ENCODE measurements around the gene MISP. TPM values are rescaled to one million over a fixed set of nuclear protein-coding genes. Genes with fewer than 3 reads are reported as not detected.

The MISP gene
- total and polyA plus RNA-seq, 10 of the 15 experiments (the other 5 are each of a cell fraction or from before 2014, with no cell fraction given), result not detected

DNA sequence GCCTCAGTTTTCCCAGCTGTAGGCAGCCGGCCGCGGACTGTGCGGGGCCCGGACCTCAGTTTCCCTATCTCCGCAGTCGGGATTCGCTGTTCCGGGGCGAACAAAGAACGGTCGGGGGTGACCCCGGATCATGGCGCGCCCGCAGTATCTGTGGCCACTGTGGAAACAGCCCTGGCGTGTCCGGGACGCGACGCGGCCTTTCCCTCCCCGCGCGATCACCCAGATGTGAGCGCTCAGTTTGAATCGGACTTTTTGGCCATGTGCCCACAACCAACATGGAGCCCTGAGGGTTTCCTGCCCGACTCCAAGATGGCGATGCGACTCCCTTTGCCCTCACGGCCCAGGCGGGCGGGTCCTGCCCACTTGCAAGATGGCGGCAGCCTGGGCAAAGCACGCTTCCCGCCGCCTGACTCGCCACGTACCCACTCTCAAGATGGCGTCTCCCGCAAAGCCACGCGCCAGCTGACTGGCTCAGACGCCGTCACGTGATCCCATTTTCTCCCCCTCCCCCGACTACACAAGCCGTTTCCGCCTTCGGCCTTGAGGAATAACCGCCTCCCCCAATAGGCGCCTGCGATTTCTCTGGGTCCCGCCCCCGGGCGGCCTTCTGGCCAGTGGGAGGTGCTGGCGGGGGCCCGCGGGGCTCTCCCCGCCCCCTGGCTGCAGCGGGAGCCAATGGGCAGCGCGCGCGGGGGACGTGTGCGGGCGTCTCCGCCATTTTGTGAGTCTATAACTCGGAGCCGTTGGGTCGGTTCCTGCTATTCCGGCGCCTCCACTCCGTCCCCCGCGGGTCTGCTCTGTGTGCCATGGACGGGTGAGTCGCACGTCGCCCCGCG lies 46.0 kb downstream of the MISP start, which contains the start of gene PTBP1 (continued):
- TF ChIP-seq ZNF207 (IDR thresholded peaks at IDR 0.05; ENCODE audit: borderline replicate concordance) (peak; percentile 74; the same call in 1 of the 2 replicates), ESRRA (IDR thresholded peaks at IDR 0.05; ENCODE audit: low read length) (peak; percentile 64; the same call in 1 of the 2 replicates), SMAD1 (IDR thresholded peaks at IDR 0.05; ENCODE audit: low read depth, partially characterized antibody) (peak; percentile 52), BCL11A (IDR thresholded peaks at IDR 0.05; ENCODE audit: low read depth, low read length) (no peak), JUND (IDR thresholded peaks at IDR 0.05; ENCODE audit: low read depth, low read length) (no peak), MXI1 (IDR thresholded peaks at IDR 0.05; ENCODE audit: low read depth, low read length) (peak; percentile 96), POLR2AphosphoS5 (IDR thresholded peaks at IDR 0.05; ENCODE audit: low read length) (peak; percentile 98)
- TF ChIP-seq, protein P1, sequence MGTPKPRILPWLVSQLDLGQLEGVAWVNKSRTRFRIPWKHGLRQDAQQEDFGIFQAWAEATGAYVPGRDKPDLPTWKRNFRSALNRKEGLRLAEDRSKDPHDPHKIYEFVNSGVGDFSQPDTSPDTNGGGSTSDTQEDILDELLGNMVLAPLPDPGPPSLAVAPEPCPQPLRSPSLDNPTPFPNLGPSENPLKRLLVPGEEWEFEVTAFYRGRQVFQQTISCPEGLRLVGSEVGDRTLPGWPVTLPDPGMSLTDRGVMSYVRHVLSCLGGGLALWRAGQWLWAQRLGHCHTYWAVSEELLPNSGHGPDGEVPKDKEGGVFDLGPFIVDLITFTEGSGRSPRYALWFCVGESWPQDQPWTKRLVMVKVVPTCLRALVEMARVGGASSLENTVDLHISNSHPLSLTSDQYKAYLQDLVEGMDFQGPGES (IDR thresholded peaks at IDR 0.05), result peak; percentile 93

DNA sequence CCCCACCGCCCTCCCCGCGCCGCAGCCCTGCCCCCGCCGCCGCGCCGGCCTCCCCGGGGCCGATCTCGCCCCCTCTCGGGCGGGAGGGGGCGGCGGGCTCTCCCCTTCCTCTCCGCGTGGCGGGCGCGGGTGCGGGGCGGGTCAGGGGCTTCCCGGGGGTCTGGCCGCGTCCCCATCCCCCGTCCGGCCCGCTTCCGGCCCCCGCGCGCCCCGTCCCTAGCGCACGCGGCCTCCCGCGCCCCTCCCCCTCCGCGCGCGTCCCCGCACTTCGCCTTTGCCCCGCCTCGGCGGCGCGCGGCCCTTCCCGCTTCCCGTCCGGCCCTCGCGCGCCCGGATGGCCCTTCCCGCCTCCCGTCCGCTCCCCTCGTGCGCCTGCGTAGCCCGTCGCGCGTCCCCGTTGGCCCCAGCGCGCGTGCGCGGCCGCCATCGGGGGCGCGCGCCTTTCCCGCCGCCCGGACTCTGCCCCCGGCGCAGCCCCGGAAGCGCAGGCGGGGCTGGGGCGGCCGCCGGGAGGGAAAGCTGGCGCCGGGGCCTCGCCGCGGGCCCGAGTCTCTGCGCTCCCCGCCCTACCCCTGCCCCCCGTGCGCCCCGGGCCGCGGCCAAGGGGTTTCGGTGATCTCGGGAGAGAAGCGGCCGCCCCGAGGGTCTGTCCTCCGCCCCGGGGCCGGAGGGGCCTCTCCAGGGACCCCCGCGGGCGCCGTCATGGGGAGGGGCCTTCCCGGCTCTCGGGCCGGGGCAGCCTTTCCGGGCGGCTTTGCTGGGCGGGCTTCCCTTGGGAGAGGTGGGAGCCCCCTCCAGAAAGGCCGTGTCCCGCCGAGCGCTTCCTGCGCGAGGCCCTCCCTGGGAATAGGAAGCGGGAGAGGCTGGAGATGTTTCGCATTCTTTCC lies 46.9 kb downstream of the MISP start:
- peaks cover 32% of the 10 kb centered on the region for H4K20me1 ChIP-seq (ENCODE audit: control insufficient read depth, insufficient read depth)
- H3K27me3 ChIP-seq (replicated peaks in 1 of 2; ENCODE audit: control insufficient read depth in 2 of 2, insufficient read depth in 2 of 2, low read length in 1 of 2), result no peaks in the 10 kb centered on the region
- in situ Hi-C loops (cut with MboI) (no loop called here), intact Hi-C loops (cut with micrococcal nuclease; ENCODE audit: unreplicated experiment) (loop anchor here (2.0 kb wide), 1 partner anchor 225 kb away; the partner anchor contains the start of gene BSG)
- H3K9me3 ChIP-seq (replicated peaks; ENCODE audit: control insufficient read depth, insufficient read depth, low read length), result no peaks in the 10 kb centered on the region
- peaks cover 7% of the 10 kb centered on the region; the same call in 1 of the 2 replicates for H3K4me1 ChIP-seq (ENCODE audit: control insufficient read depth, insufficient read depth, low read length)
- H3K27ac ChIP-seq (ENCODE audit: control insufficient read depth, insufficient read depth), result peak overlapping the region; percentile 90
- BruUV-seq (replicated peaks), result no TSS peak
- ChIA-PET SMC1A (ENCODE audit: uncharacterized antibody, unreplicated experiment) (no interaction called here), RAD21 (ENCODE audit: unreplicated experiment) (interaction anchor here (1.0 kb wide), 1 partner anchor 66 kb away, joined by 3 read pairs; no protein-coding TSS in a partner anchor), POLR2A (interaction anchor here (0.6 to 1.3 kb wide), 2 partner anchors 74 to 110 kb away, joined by 3 to 4 read pairs; no protein-coding TSS in a partner anchor), CTCF (no interaction called here)
- peak; percentile 13 for FAIRE-seq
- DNase-seq (ENCODE audit: low read depth, low spot score), result peak; percentile 32
- ATAC-seq, result peak; percentile 9
- H3K79me2 ChIP-seq (ENCODE audit: control insufficient read depth, insufficient read depth, low read length), result peaks cover 51% of the 10 kb centered on the region
- no peak overlapping the region for H2AFZ ChIP-seq (ENCODE audit: control insufficient read depth, low read depth, low read length)
- H3K9ac ChIP-seq (ENCODE audit: control insufficient read depth, insufficient read depth, low read length), result peak overlapping the region; percentile 98
- peak overlapping the region; percentile 92 for H3K4me3 ChIP-seq
- WGBS (ENCODE audit: insufficient coverage, insufficient replicate concordance, low lambda C conversion rate, missing lambda C conversion rate), result 1% methylated on average over 30 of the region's 129 CpGs
- peaks cover 11 to 27% of the 10 kb centered on the region in 2 experiments; a peak in 3 of 4 replicates for H3K36me3 ChIP-seq (ENCODE audit: control insufficient read depth in 2 of 2, insufficient read depth in 2 of 2, low read length in 1 of 2)
- H3K4me2 ChIP-seq (ENCODE audit: control insufficient read depth, insufficient read depth), result peak overlapping the region; percentile 48; the same call in 1 of the 2 replicates
- TF ChIP-seq PML (IDR thresholded peaks at IDR 0.05; ENCODE audit: low read length) (no peak), SUPT20H (IDR thresholded peaks at IDR 0.05; ENCODE audit: borderline replicate concordance, control insufficient read depth, low read depth, low read length) (no peak), MEF2A (IDR thresholded peaks at IDR 0.05; ENCODE audit: insufficient read depth, low read depth, low read length) (no peak), ZSCAN29 (IDR thresholded peaks at IDR 0.05) (0 out of 2 replicates have a peak, but pooled peaks have one; percentile 17), ZNF274 (IDR thresholded peaks at IDR 0.05; ENCODE audit: insufficient read depth, insufficient read length) (no peak)
- TF ChIP-seq, protein P2, sequence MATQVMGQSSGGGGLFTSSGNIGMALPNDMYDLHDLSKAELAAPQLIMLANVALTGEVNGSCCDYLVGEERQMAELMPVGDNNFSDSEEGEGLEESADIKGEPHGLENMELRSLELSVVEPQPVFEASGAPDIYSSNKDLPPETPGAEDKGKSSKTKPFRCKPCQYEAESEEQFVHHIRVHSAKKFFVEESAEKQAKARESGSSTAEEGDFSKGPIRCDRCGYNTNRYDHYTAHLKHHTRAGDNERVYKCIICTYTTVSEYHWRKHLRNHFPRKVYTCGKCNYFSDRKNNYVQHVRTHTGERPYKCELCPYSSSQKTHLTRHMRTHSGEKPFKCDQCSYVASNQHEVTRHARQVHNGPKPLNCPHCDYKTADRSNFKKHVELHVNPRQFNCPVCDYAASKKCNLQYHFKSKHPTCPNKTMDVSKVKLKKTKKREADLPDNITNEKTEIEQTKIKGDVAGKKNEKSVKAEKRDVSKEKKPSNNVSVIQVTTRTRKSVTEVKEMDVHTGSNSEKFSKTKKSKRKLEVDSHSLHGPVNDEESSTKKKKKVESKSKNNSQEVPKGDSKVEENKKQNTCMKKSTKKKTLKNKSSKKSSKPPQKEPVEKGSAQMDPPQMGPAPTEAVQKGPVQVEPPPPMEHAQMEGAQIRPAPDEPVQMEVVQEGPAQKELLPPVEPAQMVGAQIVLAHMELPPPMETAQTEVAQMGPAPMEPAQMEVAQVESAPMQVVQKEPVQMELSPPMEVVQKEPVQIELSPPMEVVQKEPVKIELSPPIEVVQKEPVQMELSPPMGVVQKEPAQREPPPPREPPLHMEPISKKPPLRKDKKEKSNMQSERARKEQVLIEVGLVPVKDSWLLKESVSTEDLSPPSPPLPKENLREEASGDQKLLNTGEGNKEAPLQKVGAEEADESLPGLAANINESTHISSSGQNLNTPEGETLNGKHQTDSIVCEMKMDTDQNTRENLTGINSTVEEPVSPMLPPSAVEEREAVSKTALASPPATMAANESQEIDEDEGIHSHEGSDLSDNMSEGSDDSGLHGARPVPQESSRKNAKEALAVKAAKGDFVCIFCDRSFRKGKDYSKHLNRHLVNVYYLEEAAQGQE (IDR thresholded peaks at IDR 0.05; ENCODE audit: low read depth, low read length), result no peak

Measured in GM12878 (cell line).